Psoas muscle (tissue), 8 donors: ENCODE measurements around the gene KRTAP4-4. TPM values are rescaled to one million over a fixed set of nuclear protein-coding genes. Genes with fewer than 3 reads are reported as not detected.

Source experiments
- ATAC-seq, 4 donors: fragments of 200-7000 bp; cut with Tn5 transposase; one replicate each; pipeline ENCODE4 v1.9.1; 2020; ENCODE audit warnings: moderate library complexity in 3 of 4, mild to moderate bottlenecking in 2 of 4
- DNase-seq, 2 donors: peaks; one replicate each; pipeline ENCODE4 v3.0.0-alpha.2; 2020
- H3K27ac ChIP-seq: fragments of 200-600 bp; one replicate; pipeline ENCODE4 v1.8.0; 2022
- H3K27me3 ChIP-seq, 3 donors: fragments of 200-600 bp in 1 of 3; one replicate each; pipeline versions ENCODE4 v1.6.1 to v1.8.0; 2013 to 2022; ENCODE audit warnings: low read length in 2 of 3, mild to moderate bottlenecking in 2 of 3, moderate library complexity in 1 of 3; ENCODE audit not compliant: insufficient read depth in 3 of 3
- H3K36me3 ChIP-seq, 2 donors: fragments of 200-600 bp in 1 of 2; one replicate each; pipeline versions ENCODE4 v1.6.1 to v1.8.0; 2013 to 2022; ENCODE audit warnings: low read depth in 1 of 2, mild to moderate bottlenecking in 1 of 2, moderate library complexity in 1 of 2; ENCODE audit not compliant: insufficient read depth in 1 of 2
- H3K4me1 ChIP-seq: fragments of 200-600 bp; one replicate; pipeline ENCODE4 v1.8.0; 2022
- H3K4me3 ChIP-seq: fragments of 200-600 bp; one replicate; pipeline ENCODE4 v1.8.0; 2022; ENCODE audit warnings: mild to moderate bottlenecking
- H3K9me3 ChIP-seq: fragments of 200-600 bp; one replicate; pipeline ENCODE4 v1.8.0; 2022
- CTCF ChIP-seq: fragments of 200-600 bp; IDR thresholded peaks from one replicate; pipeline ENCODE4 v1.8.0; 2022; ENCODE audit warnings: antibody characterized with exemption
- WGBS, 3 donors: extraction: QIAGEN DNeasy Blood & Tissue Kit; methylation state at CpG; one replicate each; pipeline versions ENCODE4 v1.1.6 to v1.1.7; 2013; 5-methylcytosine and 5-hydroxymethylcytosine counted together
- intact Hi-C, 2 donors: fragments of 100-400 bp; cut with DNase I; formaldehyde crosslinking; loops; one replicate each; pipeline versions ENCODE4 v1.11.0 to v1.14.2; 2022
- polyA plus RNA-seq, 3 donors: library from polyadenylated mRNA; stranded (reverse); fragments of 200-250 nt; gene quantifications; one replicate each; pipeline ENCODE4 v1.2.3, GENCODE V29; 2013
- total RNA-seq, 4 donors: library from RNA; stranded (reverse); fragmentation: NEBNext Ultra II Directional in 2 of 4; extraction: Animal tissue kit (Norgen Biotek cat#: 25700) in 2 of 4; gene quantifications; one replicate each; pipeline versions ENCODE4 v1.2.1 to v1.2.4, GENCODE V29; 2021 to 2023
- donor health status: healthy with polysubstance abuse.
- donor health status: DM: no; HTN: no; CAD: no; lungs with moderate emphysema.
- donor health status: Bipolar disorder and iron deficiency.
- donor health status: healthy.
- donor health status: DM: yes; HTN: yes; CAD: no.
- donor health status: DM: no; HTN: no; CAD: no.
- donor health status: DM: no; HTN: no; CAD: no.
- donor health status: DM: yes; HTN: yes; CAD: no.

The KRTAP4-4 gene
- total and polyA plus RNA-seq, 7 donors = not detected

- ATAC-seq (no peak), DNase-seq (no peak)
- no peak overlapping the region for H3K4me3 ChIP-seq
- intact Hi-C loops = no loop called here
- H3K36me3 ChIP-seq = no peaks in the 10 kb centered on the region
- 23 to 51% (median 31%) methylated on average over 2 of the region's 2 CpGs for WGBS, 3 donors
- H3K27ac ChIP-seq = no peak overlapping the region
- no peaks in the 10 kb centered on the region for H3K9me3 ChIP-seq
- no peak for TF ChIP-seq CTCF
- peaks cover 0 to 15% (median 5%) of the 10 kb centered on the region in 3 donors for H3K27me3 ChIP-seq
- H3K4me1 ChIP-seq = no peaks in the 10 kb centered on the region
Measured at GRCh38 chr17:41186872-41187271, 26.3 kb upstream of the KRTAP4-4 start.

- ATAC-seq = no peak
- intact Hi-C loops = no loop called here
- TF ChIP-seq CTCF = no peak
Measured at GRCh38 chr17:41185001-41185400, 24.5 kb upstream of the KRTAP4-4 start.

GRCh38 chr17:41184480-41184961 lies 24.0 kb upstream of the KRTAP4-4 start, which contains the start of gene KRTAP4-1:
KRTAP4-1 (minus strand) TSS chr17:41184911; CDS start chr17:41184854, 57 bp downstream.
- Histone ChIP-seq H3K27me3 (peaks cover 0 to 15% (median 3%) of the 10 kb centered on the region in 3 donors), H3K4me3 (no peak within 1 kb of the TSS), H3K4me1 (no peaks in the 10 kb centered on the region), H3K36me3 (no peaks in the 10 kb centered on the region), H3K27ac (no peak within 1 kb of the TSS), H3K9me3 (no peaks in the 10 kb centered on the region)
- 38 to 57% (median 50%) methylated on average over 8 to 9 of the region's 9 CpGs for WGBS, 3 donors
- intact Hi-C loops = no loop called here
- TF ChIP-seq CTCF = no peak
- ATAC-seq (no peak), DNase-seq (no peak)

More at GRCh38 chr17:41185001-41185400, 24.5 kb upstream of the KRTAP4-4 start:
- DNase-seq = no peak
- WGBS, 3 donors = 49 to 65% (median 58%) methylated on average over 1 of the region's 1 CpG
- Histone ChIP-seq H3K27ac (no peak overlapping the region), H3K4me3 (no peak overlapping the region), H3K36me3 (no peaks in the 10 kb centered on the region), H3K9me3 (no peaks in the 10 kb centered on the region), H3K27me3 (peaks cover 0 to 15% (median 3%) of the 10 kb centered on the region in 3 donors), H3K4me1 (no peaks in the 10 kb centered on the region)

DNA sequence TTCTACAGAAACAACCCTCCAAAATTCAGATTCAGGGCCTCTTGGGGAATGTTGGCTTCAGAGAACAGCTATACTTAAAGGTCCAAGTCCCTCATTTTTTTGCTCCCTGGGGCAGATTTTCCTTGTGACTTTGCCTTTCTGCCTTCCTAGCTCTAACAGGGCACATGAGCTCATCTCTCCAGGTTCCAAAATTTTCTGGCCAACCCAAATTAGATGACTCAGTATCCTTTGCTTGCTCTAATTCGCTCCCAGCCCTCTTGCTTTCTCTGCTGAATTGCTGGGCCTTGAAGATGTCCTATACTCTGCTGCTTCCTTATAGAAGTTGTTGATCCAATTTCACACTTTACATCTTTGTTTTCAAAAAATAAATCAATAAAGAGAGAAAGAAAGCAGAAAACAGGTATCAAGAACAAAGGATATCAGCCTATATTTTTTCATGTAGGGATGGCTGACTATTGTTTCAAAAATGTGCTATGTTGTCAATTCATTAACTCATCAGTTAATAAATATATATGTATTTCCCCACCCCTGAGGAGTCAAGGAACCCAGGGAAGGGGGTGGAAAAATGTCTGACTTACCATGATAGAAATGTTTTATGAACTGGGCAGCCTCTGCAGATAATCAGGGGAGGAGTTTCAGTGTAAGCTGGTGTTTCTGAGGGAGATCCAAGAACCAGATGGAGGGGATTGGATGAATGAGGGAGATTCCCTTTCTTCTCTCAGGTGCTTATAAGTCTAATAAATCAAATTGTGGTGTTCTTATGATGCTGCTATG lies 18.5 kb upstream of the KRTAP4-4 start:
- WGBS, 3 donors = 59 to 82% (median 78%) methylated on average over 1 of the region's 1 CpG
- H3K27me3 ChIP-seq = peaks cover 0 to 6% (median 0%) of the 10 kb centered on the region in 3 donors
- no peak for DNase-seq
- intact Hi-C loops = no loop called here
- no peaks in the 10 kb centered on the region for H3K9me3 ChIP-seq
- H3K4me1 ChIP-seq = no peaks in the 10 kb centered on the region
- H3K4me3 ChIP-seq = no peak overlapping the region
- no peak overlapping the region for H3K27ac ChIP-seq
- H3K36me3 ChIP-seq = no peaks in the 10 kb centered on the region
- TF ChIP-seq CTCF = no peak
- ATAC-seq = no peak
